ENCODE results near the gene ADGRB2.

GRCh38 chr1:31744165-31744888 lies 19.8 kb downstream of the ADGRB2 start:
- TF ChIP-seq CTCF (IDR thresholded peaks at IDR 0.05; ENCODE audit: borderline replicate concordance, extremely low read depth, low read length, poor library complexity, severe bottlenecking), result no peak
- TF ChIP-seq EZH2 (IDR thresholded peaks at IDR 0.05; ENCODE audit: borderline replicate concordance, low read depth, low read length, severe bottlenecking), result no peak

All from DND-41 (cell line).